WERI-Rb-1 (cell line): ENCODE data around the gene PRKCE.
A peak's percentile ranks its signal among the peaks of the same experiment; 100 is the strongest.

Source experiments
- DNase-seq: peaks from one replicate; pipeline ENCODE4 v3.0.0-alpha.2; 2020
- H3K27ac ChIP-seq: fragments of 250-450 bp; sonication (Bioruptor Pico); 2 replicates; pipeline ENCODE4 v1.5.1; 2020; ENCODE audit warnings: mild to moderate bottlenecking, moderate library complexity
- H3K27me3 ChIP-seq: fragments of 250-450 bp; sonication (Bioruptor Pico); 2 replicates; pipeline ENCODE4 v1.5.1; 2021; ENCODE audit warnings: mild to moderate bottlenecking, low read depth, moderate library complexity; ENCODE audit not compliant: insufficient read depth, severe bottlenecking
- H3K36me3 ChIP-seq: fragments of 250-450 bp; sonication (Bioruptor Pico); 2 replicates; pipeline ENCODE4 v1.5.1; 2020; ENCODE audit warnings: mild to moderate bottlenecking, moderate library complexity
- H3K4me3 ChIP-seq: 2 replicates; pipeline ENCODE4 v1.5.1; 2011; ENCODE audit warnings: low read depth, mild to moderate bottlenecking, control low read depth, low read length
- H3K9me3 ChIP-seq: fragments of 250-450 bp; sonication (Bioruptor Pico); 2 replicates; pipeline ENCODE4 v1.5.1; 2021; ENCODE audit warnings: mild to moderate bottlenecking, moderate library complexity; ENCODE audit not compliant: severe bottlenecking
- CTCF ChIP-seq: IDR thresholded peaks from 2 replicates; pipeline ENCODE4 v1.5.1; 2011; ENCODE audit warnings: low read depth, mild to moderate bottlenecking, control low read depth, inconsistent platforms, low read length

Gene PRKCE

DNA sequence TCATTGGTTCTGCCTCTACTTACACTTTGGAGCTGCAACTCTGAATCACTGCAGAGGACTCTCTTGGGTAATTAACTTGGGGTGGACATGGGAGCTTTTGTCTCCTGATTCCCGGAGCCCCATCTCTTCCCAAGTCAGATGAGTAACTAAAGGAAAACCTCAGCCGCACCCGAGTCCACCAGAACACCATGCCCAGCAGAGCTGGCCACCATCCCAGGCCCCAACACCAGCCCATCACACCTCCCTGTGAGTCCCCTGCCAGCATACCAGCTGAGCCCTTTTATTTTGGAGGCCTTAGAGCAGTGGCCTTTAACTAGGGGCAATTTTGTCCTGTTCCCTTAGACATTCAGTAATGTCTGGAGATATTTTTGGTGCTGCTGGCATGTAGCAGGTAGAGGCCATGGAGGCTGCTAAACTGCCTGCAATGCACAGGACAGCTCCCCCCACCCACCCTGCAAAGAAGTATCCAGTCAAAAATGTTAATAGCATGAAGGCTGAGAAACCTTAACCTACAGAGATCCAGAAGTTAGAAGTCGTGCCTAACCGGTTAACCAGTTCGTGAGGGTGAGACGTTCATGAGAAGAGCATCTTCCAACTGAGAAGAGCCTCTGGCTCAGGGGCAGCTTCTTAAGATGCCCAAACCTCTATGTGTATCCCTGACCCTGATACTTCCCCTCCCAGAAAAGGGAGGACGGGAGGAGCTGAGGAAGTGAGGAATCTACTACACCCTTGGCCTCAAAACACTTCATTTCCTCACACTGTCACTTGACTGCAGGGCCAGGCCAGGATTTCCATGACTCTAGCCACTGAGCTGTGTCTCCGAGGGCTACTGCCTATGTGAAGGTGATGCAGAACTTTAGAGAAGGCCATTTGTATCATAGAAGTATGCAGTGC, 505.8 kb downstream of the PRKCE start:
- no peaks in the 10 kb centered on the region for H3K9me3 ChIP-seq
- no peak overlapping the region for H3K27ac ChIP-seq
- DNase-seq, result no peak
- H3K27me3 ChIP-seq, result no peaks in the 10 kb centered on the region
- no peak for TF ChIP-seq CTCF
- H3K36me3 ChIP-seq, result no peaks in the 10 kb centered on the region
- no peak overlapping the region for H3K4me3 ChIP-seq

- Histone ChIP-seq H3K27ac (no peak overlapping the region), H3K27me3 (no peaks in the 10 kb centered on the region), H3K36me3 (no peaks in the 10 kb centered on the region), H3K9me3 (no peaks in the 10 kb centered on the region), H3K4me3 (no peak overlapping the region)
- no peak for TF ChIP-seq CTCF
- no peak for DNase-seq
Measured at GRCh38 chr2:46157966-46158310, 506.5 kb downstream of the PRKCE start.

GRCh38 chr2:46158661-46159060, 507.2 kb downstream of the PRKCE start:
- Histone ChIP-seq H3K36me3 (no peaks in the 10 kb centered on the region), H3K27ac (no peak overlapping the region), H3K4me3 (no peak overlapping the region), H3K9me3 (no peaks in the 10 kb centered on the region), H3K27me3 (no peaks in the 10 kb centered on the region)
- no peak for TF ChIP-seq CTCF
- no peak for DNase-seq

GRCh38 chr2:46160326-46160725, 508.9 kb downstream of the PRKCE start:
- no peak for TF ChIP-seq CTCF
- Histone ChIP-seq H3K9me3 (no peaks in the 10 kb centered on the region), H3K27ac (no peak overlapping the region), H3K4me3 (no peak overlapping the region), H3K36me3 (no peaks in the 10 kb centered on the region), H3K27me3 (no peaks in the 10 kb centered on the region)
- DNase-seq, result no peak

GRCh38 chr2:46161315-46161714, 509.8 kb downstream of the PRKCE start:
- peak; percentile 54 for DNase-seq
- peak overlapping the region; percentile 46; the same call in 1 of the 2 replicates for H3K27ac ChIP-seq
- peaks cover 1% of the 10 kb centered on the region for H3K9me3 ChIP-seq
- no peaks in the 10 kb centered on the region for H3K27me3 ChIP-seq
- no peaks in the 10 kb centered on the region for H3K36me3 ChIP-seq
- no peak overlapping the region for H3K4me3 ChIP-seq
- no peak for TF ChIP-seq CTCF

- Histone ChIP-seq H3K4me3 (no peak overlapping the region), H3K27me3 (no peaks in the 10 kb centered on the region), H3K36me3 (no peaks in the 10 kb centered on the region), H3K27ac (no peak overlapping the region), H3K9me3 (peaks cover 3% of the 10 kb centered on the region)
- no peak for TF ChIP-seq CTCF
- DNase-seq, result no peak
Measured at GRCh38 chr2:46161911-46162310, 510.4 kb downstream of the PRKCE start.
